Measurements from ENCODE around the gene SLC15A4. TPM values are rescaled to one million over a fixed set of nuclear protein-coding genes. Genes with fewer than 3 reads are reported as not detected.

The SLC15A4 gene
- total RNA-seq (2022; extraction: Qiagen RNA extraction; ENCODE audit: low read depth) = 18.4 to 25.2 TPM (median 22.8 TPM) in 5 replicates

DNA sequence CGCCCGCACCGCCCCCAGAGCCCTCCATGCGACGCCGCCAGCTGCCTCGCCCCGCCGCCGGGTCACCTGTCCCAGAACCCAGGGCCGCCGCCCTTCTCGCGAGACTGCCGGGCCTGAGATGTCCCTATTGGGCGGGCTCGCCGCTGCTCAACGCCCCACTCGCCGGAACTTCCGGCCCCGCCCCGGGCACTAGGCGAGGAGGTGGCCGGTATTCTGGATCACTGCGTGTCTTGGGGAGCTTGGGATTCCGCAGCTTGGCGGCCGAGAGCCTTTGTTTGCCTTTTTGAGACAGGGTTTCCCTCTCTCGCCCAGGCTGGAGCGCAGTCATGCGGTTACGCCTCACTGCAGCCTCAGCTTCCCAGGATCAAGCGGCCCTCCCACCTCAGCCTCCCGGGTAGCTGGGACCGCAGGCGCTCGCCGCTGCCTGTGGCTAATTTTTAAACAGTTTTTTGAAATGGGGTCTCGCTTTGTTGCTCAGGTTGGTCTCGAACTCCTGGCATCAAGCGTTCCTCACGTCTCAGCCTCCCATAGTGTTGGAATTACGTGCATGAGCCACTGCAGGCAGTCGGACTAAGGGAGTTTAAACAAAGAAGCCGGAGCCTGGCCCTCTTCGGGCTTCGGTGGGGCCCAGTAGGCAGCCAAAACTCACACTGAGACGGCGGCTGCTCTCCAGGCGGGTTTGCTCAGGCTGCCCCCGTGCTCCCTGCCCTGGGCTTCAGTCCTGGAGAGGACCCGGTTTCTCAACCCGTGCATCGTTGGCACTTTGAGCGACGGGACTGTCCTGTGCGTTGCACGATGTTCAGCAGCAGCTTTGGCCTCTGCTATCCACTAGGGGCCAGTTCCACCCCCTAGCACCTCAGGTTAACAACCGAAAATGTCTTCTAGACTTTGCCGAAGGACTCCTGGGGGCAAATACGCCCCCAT is at the start of gene SLC15A4:
Gene SLC15A4, minus strand, starts transcription at position 43 of the 924 bp plus-strand sequence. Its CDS starts 15 bp downstream, at position 28.

DNA sequence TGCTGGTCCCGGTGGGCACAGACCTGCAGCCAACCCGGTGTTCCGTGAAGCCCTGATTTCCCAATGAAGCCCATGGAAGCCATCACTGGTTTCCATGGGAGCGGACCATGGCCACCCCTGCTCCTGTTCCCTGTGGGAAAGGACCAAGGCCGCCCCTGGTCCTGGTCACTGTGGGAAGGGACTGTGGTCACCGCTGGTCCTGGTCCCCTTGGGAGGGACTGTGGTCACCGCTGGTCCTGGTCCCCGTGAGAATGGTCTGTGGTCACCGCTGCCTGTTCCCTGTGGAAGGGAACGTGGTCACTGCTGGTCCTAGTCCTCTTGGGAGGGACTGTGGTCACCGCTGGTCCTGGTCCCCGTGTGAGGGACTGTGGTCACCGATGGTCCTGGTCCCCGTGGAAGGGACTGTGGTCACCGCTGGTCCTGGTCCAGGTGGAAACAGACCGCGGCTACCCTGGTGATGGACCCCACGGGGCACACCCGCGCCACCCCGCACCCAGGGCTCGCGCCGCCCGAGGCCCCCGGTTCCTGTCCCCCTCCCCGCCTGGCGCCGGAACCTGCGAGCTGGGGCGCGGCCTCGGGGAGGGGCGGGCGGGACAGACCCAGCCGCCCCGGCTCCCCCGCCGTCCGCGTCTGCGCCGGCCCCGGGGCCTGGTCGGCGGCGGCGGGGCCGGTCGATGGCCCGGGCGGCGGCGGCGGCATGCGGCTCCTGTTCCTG is 29.3 kb upstream of the SLC15A4 start, which contains the start of gene GLT1D1:
Gene GLT1D1, plus strand, starts transcription at position 594 of the 715 bp plus-strand sequence. Its CDS starts 104 bp downstream, at position 698.

Other genes starting within 250 kb of the SLC15A4 start
- gene GLT1D1, start 29.5 kb upstream of the SLC15A4 start, total RNA-seq (2022; extraction: Qiagen RNA extraction; ENCODE audit: low read depth) = not detected in 5 replicates

All from A549 treated with CpdA at 1 μM for 4 hours (cell line).